GM19025 (cell line): ENCODE measurements around the gene RELCH.
A peak's percentile ranks its signal among the peaks of the same experiment; 100 is the strongest.

ENCODE experiments used
- ATAC-seq: cut with Tn5 transposase; IDR thresholded peaks from one replicate; pipeline ENCODE4 v1.9.1; 2021; ENCODE audit warnings: mild to moderate bottlenecking, low read depth, moderate library complexity; ENCODE audit not compliant: unreplicated experiment

The RELCH gene

DNA sequence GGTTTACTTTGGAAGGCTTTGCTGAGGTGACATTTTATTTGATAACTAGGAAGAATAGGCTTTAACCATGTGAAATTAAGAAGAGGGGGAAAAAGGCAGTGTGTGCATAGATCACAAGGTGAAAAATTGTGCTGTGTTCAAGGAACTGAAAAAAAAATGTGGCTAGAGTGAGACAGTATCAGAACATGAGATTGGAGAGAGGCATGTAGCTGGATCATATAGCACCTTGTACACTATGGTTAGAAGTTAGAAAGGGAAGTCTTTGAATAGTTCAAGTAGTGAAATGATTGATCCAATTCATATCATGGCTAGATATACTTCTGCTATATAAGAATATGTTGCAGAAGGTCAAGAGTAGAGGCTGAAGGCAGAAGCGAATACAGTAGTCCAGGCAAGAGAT is 125.8 kb downstream of the RELCH start:
- no peak for ATAC-seq

DNA sequence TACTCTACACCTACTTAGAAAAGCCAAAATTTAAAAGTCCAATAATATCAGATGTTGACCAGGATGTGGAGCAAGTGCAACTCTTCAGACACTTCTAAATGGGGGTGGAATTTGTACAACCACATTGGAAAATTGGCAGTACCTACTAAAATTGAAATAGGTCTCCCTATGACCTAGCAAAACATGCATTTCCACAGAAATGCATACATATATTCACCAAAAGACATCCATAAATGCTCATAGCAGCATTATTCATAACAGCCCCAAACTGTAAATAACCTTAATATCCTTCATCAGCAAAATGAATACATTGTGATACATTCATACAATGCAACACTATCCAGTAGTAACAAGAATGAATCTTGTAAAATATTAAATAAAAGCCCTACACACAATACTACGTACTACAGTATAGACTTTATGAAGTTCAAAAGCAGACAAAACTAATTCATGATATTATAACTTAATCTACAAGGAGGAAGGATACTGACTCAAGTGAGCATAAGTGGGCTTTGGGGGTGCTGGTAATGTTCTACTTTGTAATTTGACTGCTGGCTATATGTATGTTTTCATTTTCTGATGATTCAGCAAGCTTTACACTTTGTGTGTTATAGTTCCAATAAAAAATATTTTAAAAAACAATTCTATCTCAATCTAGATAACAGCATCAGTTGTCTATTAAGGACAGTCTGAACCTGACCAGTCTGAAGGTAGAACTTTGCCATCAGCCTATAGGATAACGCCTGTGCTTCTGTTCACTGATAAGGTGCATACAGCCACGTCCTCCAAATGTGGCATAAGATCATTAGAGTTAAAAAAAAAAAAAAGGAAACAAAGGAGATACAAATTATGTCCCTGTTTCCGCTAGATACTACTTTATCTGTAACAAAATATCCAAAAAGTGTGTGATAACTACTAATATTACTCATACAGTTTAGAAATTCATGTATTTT is 131.4 kb downstream of the RELCH start:
- ATAC-seq: no peak

DNA sequence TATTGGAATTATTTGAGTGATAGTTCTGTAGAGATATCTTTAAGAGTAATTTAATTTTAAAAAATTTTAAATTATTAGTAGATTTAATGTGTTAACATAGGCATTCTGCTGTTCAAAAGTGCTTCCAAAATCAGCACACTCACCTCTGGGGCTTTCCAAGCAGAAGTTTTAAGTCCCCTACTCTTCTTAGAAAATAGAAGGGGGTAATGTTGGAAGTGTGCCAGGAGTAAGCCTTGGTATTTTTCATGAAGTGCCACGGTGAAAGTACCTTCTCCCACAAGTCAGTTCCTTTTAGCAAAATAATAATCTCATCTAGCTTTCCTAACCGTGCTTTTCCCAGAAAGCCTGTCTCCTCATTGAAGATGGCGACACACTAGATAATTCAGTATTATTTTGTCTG is 134.1 kb downstream of the RELCH start:
- ATAC-seq: no peak

DNA sequence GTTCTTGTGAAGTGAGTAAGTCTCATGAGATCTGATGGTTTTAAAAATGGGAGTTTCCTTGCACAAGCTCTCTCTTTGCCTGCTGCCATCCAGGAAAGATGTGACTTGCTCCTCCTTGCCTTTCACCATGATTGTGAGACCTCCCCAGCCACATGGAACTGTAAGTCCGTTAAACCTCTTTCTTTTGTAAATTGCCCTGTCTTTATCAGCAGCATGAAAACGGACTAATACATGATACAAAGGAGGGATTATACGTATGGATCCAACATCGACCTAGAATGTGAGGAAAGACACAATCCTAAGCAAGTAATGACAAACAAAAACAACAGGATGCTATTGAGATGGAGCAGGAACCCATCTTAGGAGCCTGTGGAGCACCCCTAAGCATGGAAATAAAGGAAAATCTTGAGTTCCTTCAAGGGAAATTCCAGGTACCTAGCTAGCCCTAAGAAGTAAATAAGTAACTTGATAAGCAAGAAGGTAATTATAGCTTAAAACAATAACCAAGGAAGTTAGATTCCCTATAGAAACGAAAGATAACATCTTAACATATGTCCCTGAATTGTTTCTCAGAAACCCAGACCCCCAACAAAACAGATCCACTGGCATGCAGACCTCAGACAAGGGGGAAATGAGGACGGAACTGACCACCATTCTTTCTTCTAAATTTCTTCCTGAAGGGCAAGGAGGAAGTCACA is 136.6 kb downstream of the RELCH start:
- ATAC-seq: no peak

DNA sequence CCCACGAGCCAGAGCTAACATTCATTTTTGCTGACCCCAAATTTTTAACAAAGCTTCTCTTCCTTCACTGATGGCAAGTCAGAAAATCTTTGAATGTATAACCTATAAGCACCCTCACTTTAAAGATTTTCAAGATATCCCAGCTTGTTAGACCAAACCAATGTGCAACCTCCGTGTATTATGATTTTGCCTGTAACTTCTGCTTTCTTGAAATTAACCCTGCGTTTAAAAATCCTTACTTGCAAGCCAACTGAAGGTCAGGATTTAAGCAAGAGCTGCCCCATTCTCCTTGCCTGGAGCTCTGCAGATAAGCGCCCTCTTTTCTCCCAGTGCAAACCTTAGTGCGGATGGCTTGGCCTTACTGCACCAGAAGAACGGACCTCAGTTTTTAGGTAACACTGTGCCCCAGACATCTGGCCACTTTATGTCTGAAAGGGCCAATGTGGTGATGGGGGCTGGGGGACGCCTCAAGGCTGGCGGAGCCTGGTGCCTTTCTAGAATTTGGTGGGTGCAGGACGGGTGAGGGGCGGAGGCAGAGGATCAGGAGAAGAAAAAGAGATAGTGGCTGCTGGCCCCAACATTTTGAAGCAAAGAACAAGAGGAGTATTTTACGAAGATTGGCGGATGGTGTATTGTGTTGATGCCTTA is 137.2 kb downstream of the RELCH start:
- no peak for ATAC-seq

DNA sequence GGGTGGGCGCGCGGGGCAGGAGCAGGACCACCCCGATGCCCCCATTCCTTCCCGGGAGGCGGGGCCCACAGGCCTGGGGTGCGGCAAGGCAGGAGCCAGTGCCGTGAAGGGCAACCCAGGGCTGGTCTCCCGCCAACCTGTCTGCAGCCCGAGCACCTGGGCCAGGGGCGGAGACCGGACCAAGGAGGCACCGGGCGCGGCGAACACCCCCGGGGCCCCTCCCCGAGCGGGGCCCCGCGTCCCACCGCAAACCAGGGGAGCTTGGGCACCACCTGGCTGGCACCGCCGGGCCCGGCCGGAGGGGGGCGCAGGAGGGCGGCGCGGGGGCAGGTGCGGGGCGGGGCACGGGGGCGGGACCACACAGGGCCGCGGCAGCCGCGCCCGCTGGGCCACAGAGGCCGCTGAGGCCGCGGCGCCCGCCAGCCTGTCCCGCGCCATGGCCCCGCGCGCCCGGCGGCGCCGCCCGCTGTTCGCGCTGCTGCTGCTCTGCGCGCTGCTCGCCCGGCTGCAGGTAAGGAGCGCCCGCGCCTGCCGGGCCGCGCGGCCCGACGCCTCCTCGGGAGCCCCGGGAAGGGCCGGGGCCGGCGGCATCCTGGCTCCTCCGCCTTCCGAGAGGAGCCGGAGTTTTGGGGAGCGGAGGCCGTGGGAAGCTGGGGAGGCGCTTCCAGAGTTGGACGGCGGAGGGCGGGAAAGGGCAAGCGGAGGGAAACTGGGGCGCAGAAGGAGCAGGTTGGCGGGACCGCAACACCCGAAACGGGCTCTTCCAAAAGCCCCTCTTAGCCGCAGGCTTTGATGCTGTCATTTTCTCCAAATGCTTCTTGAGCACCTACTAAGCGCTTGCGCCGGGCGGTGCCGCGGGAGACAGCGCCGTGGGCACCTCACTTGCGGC is 138.1 kb downstream of the RELCH start, which contains the start of gene TNFRSF11A:
TNFRSF11A (plus strand) TSS at position 394 of the 889 bp plus-strand sequence; CDS start at position 437, 43 bp downstream.
- ATAC-seq: peak; percentile 54

GRCh38 chr18:62325806-62326645 is 139.0 kb downstream of the RELCH start:
- ATAC-seq: no peak

DNA sequence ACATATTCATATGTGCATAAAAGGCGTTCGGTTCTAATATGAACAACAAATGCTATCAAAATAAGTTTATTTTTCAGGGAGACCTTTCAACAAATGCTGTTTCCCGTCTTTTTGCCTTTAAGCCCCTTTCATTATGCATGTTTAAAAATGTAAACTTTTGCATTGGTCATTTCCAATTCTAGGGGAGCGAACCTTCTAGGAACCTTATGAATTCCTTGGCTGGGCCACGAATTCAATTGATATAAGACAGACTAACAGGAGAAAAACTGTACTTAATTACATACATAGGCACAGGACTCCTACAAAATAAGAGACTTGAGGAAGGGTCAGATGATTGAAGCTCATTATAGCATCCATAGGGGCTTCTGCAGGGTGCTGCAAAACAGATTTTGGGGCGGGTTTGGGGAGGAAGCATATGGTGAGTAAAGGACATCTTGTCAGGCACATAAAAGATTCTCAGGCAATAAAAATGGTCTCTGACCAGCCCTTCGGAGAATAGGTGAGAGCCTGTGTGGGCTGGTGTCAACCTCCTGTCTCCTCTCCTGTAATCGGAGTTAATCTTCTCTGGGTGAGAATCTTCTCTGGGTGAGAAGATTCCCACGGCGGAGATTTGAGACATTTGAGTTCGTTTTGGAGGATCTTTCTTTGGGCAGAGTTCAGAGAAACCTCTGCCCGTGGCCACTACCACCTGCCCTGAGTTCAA is 139.7 kb downstream of the RELCH start:
- no peak for ATAC-seq

DNA sequence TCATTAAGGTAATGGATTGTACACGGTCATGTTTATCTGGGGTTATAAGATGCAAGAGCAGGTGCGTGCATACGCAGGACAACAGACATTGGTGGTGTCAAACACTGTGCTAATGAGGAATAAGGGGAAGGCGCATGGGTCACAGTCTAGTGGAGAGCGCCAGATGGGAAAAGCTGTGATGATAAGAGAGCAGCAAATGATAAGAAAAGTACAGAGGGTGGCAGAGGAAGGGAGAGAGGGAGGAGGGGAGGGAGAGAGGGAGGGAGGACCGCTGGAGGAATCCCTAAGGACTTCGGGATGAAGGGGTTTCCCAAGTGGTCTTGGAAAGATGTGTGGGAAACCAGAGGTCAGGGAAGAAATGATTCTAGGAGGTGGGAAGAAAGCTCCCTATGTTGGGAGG is 140.9 kb downstream of the RELCH start:
- no peak for ATAC-seq

GRCh38 chr18:62328586-62329525 is 141.8 kb downstream of the RELCH start:
- no peak for ATAC-seq

DNA sequence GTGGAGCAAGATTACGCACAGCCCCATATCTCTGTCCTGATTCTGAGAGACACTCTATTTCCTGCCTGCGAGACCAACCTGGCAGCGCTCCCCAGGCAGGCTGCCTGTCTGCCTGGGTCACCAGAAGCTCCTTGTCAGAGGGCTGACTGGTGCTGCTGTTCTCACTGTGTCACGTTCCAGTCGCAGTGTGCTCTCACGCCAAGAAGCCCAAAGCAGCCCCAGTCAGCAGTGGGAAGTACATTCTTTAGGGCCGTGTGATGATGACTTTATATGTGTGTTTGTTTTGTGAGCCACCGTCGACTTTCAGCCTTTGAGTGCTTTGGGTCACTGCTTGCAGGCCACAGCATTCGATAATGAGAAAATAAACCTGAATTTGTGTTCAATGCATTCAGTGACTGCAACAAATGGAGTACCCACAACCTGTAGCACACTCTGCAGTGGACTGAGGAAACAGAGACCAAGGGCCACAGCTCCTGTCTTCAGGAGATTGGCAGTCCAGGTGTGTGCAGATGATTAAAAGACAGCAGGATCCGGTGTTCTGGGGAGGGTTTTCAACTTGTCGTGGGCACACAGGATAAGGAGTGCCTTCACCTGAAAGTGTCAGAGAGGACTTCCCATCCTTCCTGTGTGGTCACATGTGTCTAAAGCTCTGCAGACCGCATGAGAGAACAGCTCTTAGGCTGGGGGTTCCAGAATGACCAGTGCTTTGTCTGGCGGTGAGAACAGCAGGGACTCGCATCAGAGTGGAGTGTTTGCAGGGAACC is 142.8 kb downstream of the RELCH start:
- no peak for ATAC-seq

DNA sequence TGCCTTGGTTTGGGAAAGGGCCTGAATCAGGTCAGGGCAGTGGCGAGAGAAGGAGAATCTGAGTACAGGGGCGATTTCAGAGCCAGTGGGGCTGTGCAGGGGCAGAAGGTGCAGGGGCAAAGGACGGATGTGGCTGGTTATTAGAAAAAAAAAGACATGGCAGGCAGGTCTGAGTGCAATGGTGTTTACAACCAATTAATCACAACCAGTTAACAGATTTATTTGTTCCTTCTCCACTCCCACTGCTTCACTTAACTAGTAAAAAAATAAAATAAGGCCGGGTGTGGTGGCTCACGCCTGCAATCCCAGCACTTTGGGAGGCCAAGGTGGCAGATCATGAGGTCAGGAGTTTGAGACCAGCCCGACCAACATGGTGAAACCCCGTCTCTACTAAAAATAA is 143.6 kb downstream of the RELCH start:
- no peak for ATAC-seq

DNA sequence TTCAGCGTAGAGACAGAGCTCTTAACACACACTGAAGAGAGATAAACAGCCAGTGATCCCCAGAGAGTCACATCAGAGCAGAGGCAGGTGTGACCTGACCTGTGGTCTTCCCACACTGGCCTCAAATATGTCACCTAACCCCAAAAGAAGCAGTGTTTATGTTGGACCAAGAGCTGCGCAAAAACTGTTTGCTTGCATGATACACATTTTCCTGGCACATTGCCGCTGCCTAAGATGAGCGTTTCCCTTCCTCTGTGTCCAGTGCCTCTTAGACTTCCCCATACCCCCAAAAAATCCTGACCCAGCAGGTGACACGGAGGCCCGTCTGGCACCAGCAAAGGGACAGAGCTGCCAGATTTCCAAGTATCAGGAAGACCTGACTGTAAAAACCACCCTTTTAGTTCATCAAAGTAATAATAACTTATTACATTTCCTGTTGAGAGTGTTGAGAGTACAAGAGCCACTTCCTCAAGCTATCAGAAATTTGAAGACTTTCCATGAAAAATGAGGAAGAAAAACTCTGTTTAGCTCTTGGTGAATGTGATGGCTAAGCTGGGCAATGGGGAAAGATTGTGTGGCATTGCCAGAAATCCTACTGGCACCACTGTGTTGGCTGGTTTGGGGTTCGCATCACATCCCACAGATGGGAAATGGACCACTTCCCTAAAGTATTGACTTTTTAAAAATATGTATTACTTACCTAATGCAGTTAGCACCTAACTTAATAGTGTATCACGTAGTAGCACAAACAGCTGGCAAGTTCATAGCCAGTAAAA is 144.7 kb downstream of the RELCH start:
- ATAC-seq: no peak

DNA sequence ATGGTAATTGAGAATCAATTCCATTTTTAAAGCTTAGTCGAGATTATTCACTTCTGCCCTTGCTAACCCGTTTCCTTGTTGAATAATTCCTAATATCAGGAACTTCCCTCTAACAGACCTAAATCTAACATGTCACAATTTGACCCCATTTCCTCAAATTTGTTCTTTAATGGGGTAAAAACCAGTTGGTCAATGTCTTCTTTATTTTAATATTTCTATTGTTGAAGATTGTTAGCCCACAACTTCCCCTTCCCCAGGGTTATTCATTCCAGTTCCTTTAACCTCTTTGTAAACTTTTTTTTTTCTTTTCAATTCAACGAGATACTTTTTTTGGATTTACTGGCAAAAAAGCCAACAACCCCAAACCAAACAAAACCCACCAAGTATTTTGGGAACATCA is 145.4 kb downstream of the RELCH start:
- no peak for ATAC-seq

DNA sequence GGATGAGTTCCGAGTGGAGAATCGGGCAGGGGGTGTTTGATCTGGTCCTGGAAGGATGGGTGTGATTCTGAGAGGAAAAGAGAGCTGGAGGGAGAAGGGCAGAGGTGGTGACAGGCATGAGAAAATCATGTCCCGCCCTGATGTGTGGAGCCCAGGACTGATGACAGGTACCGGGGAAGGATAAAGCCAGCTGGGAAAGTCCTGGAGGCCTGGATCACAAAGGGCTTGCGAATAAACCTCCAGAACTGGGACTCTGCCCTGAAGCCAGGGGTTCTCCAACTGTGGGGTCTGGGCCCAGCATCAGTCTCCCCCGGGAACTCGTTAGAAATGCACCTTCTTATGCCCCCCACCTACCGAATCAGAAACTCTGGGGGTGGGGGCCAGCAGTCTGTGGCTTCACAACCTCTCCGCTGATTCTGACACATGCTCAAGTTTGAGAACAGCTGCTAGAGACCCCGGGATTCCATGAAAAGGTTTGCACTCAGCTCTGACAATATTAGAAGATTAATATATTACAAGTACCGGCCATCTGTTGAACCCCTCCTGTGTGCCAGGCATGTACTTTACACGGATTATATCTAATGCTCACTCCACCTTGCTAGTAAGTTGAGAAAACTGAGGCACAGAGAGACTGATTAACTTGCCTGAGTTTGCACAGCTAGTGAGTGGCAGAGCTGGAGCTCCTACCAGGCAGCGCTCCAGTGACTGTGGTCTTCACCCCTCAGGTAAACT is 146.1 kb downstream of the RELCH start:
- no peak for ATAC-seq
